K562 (cell line): ENCODE data around the gene NUP43. TPM values are rescaled to one million over a fixed set of nuclear protein-coding genes. Genes with fewer than 3 reads are reported as not detected.

Source experiments
- FOXK1 ChIP-seq: sonication (generic); formaldehyde crosslinking; IDR thresholded peaks from 2 replicates; pipeline ENCODE4 v1.8.0; 2022; ENCODE audit warnings: missing genetic modification reagents, mild to moderate bottlenecking, borderline replicate concordance
- HEY1 ChIP-seq: fragments of 250-450 bp; sonication (Bioruptor Pico); IDR thresholded peaks from 2 replicates; pipeline ENCODE4 v1.5.0; 2020; ENCODE audit warnings: mild to moderate bottlenecking, moderate library complexity, borderline replicate concordance
- HLTF ChIP-seq: fragments of 450-650 bp; IDR thresholded peaks from 2 replicates; pipeline ENCODE4 v1.6.1; 2016
- HNRNPUL1 ChIP-seq: fragments of 200-400 bp; formaldehyde crosslinking; IDR thresholded peaks from 2 replicates; pipeline ENCODE4 v1.6.1; 2017; ENCODE audit warnings: low read length
- IFI16 ChIP-seq: fragments of 250-450 bp; sonication (Bioruptor Pico); IDR thresholded peaks from 2 replicates; pipeline ENCODE4 v2.1.2; 2022; ENCODE audit warnings: mild to moderate bottlenecking, inconsistent platforms
- MCM5 ChIP-seq: fragments of 450-650 bp; IDR thresholded peaks from 2 replicates; pipeline ENCODE4 v1.6.1; 2016; ENCODE audit warnings: low read depth
- MTA3 ChIP-seq: fragments of 450-650 bp; formaldehyde crosslinking; IDR thresholded peaks from 2 replicates; pipeline ENCODE4 v1.6.1; 2017; ENCODE audit warnings: mild to moderate bottlenecking, borderline replicate concordance
- POLR2AphosphoS2 ChIP-seq: IDR thresholded peaks from 2 replicates; pipeline ENCODE4 v1.6.1; 2012; ENCODE audit warnings: low read length, improper control_type of control experiment
- ZNF324 ChIP-seq: fragments of 250-450 bp; sonication (Bioruptor Pico); IDR thresholded peaks from 2 replicates; pipeline ENCODE4 v1.4.0; 2020; ENCODE audit warnings: mild to moderate bottlenecking
- ZZZ3 ChIP-seq: fragments of 450-650 bp; IDR thresholded peaks from 2 replicates; pipeline ENCODE4 v1.6.1; 2016; ENCODE audit warnings: antibody characterized with exemption, mild to moderate bottlenecking, moderate library complexity
- polyA plus RNA-seq, 8 experiments: library from polyadenylated mRNA; depleted of rRNA in 4 of 8; stranded (reverse) in 5 of 8; unstranded in 3 of 8; fragments of >200 nt; fragmentation: Nextera tagmentation in 2 of 8; fragmentation: Illumina TruSeq in 1 of 8; extraction: Ambion mirVana in 2 of 8; extraction: Trizol in 1 of 8; gene quantifications; 2 replicates each; pipeline versions ENCODE4 v1.2.1 to v1.2.3, GENCODE V29; 2011 to 2014; ENCODE audit warnings: inconsistent platforms in 1 of 8, missing spikeins in 1 of 8
- total RNA-seq, 7 experiments: library from RNA; depleted of rRNA in 6 of 7; stranded (reverse); fragments of >200 nt in 6 of 7; fragmentation: Illumina TruSeq in 2 of 7; extraction: Trizol in 2 of 7; gene quantifications; 2 replicates each; pipeline versions ENCODE4 v1.2.1 to v1.2.3, GENCODE V29; 2011 to 2021; ENCODE audit warnings: low replicate concordance in 1 of 7
- TF ChIP-seq, protein P1 (sequence below): fragments of 450-650 bp; conservative IDR thresholded peaks from 2 replicates; pipeline ENCODE4 v1.6.1; 2016; ENCODE audit warnings: missing genetic modification characterization, low read depth, mild to moderate bottlenecking, control low read depth, missing compliant biosample characterization
- TF ChIP-seq, protein P2 (sequence below): fragments of 450-650 bp; IDR thresholded peaks from 2 replicates; pipeline ENCODE4 v1.6.1; 2016; ENCODE audit warnings: mild to moderate bottlenecking, moderate library complexity
- TF ChIP-seq, protein P3 (sequence below), 2 experiments: IDR thresholded peaks; 2 replicates each; pipeline ENCODE4 v1.6.1; 2011; ENCODE audit warnings: borderline replicate concordance in 1 of 2, control low read depth in 1 of 2, low read depth in 1 of 2, low read length in 1 of 2, mild to moderate bottlenecking in 1 of 2, mixed read lengths in 1 of 2, moderate library complexity in 1 of 2; ENCODE audit not compliant: insufficient read depth in 1 of 2, insufficient read length in 1 of 2, poor library complexity in 1 of 2, severe bottlenecking in 1 of 2; ENCODE audit errors: extremely low read depth in 1 of 2

Gene NUP43
- total and polyA plus RNA-seq, 9 of the 15 experiments (the other 6 are each of a cell fraction or from before 2014, with no cell fraction given): 28.9 to 136 (median 67.4) TPM

DNA sequence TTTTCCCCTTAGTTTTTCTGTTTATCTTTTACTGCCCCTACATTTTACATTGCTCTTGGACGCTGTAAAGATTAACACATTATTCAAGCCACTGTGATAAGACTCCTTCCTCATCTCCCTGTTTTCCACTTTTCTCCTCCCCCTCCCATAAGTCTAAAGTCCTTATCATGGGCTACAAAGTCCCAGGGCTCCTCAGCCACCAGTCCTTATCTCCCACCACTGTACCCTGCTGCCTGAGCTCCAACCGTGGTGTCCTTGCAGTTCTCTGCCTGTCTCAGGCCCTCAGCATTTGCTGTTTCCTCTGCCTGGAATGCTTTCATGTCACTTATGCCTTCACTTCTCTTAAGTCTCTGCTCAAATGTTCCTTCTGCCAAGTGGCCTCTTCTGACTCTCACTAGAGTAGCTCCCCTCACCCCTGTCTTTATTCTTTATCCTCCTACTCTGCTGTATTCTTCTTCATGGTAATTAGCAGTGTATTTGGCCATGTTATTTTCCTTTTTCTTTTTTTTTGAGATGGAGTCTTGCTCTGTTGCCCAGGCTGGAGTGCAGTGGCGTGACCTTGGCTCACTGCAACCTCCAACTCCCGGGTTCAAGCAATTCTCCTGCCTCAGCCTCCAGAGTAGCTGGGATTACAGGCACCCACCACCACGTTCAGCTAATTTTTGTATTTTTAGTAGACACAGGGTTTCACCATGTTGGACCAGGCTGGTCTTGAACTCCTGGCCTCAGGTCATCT lies 17.7 kb downstream of the NUP43 start (continued):
- no peak for TF ChIP-seq IFI16 (CRISPR knock-in tag)
- TF ChIP-seq HLTF: peak; percentile 95
- TF ChIP-seq, protein P1, sequence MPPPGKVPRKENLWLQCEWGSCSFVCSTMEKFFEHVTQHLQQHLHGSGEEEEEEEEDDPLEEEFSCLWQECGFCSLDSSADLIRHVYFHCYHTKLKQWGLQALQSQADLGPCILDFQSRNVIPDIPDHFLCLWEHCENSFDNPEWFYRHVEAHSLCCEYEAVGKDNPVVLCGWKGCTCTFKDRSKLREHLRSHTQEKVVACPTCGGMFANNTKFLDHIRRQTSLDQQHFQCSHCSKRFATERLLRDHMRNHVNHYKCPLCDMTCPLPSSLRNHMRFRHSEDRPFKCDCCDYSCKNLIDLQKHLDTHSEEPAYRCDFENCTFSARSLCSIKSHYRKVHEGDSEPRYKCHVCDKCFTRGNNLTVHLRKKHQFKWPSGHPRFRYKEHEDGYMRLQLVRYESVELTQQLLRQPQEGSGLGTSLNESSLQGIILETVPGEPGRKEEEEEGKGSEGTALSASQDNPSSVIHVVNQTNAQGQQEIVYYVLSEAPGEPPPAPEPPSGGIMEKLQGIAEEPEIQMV (tag): no peak
- TF ChIP-seq, protein P2, sequence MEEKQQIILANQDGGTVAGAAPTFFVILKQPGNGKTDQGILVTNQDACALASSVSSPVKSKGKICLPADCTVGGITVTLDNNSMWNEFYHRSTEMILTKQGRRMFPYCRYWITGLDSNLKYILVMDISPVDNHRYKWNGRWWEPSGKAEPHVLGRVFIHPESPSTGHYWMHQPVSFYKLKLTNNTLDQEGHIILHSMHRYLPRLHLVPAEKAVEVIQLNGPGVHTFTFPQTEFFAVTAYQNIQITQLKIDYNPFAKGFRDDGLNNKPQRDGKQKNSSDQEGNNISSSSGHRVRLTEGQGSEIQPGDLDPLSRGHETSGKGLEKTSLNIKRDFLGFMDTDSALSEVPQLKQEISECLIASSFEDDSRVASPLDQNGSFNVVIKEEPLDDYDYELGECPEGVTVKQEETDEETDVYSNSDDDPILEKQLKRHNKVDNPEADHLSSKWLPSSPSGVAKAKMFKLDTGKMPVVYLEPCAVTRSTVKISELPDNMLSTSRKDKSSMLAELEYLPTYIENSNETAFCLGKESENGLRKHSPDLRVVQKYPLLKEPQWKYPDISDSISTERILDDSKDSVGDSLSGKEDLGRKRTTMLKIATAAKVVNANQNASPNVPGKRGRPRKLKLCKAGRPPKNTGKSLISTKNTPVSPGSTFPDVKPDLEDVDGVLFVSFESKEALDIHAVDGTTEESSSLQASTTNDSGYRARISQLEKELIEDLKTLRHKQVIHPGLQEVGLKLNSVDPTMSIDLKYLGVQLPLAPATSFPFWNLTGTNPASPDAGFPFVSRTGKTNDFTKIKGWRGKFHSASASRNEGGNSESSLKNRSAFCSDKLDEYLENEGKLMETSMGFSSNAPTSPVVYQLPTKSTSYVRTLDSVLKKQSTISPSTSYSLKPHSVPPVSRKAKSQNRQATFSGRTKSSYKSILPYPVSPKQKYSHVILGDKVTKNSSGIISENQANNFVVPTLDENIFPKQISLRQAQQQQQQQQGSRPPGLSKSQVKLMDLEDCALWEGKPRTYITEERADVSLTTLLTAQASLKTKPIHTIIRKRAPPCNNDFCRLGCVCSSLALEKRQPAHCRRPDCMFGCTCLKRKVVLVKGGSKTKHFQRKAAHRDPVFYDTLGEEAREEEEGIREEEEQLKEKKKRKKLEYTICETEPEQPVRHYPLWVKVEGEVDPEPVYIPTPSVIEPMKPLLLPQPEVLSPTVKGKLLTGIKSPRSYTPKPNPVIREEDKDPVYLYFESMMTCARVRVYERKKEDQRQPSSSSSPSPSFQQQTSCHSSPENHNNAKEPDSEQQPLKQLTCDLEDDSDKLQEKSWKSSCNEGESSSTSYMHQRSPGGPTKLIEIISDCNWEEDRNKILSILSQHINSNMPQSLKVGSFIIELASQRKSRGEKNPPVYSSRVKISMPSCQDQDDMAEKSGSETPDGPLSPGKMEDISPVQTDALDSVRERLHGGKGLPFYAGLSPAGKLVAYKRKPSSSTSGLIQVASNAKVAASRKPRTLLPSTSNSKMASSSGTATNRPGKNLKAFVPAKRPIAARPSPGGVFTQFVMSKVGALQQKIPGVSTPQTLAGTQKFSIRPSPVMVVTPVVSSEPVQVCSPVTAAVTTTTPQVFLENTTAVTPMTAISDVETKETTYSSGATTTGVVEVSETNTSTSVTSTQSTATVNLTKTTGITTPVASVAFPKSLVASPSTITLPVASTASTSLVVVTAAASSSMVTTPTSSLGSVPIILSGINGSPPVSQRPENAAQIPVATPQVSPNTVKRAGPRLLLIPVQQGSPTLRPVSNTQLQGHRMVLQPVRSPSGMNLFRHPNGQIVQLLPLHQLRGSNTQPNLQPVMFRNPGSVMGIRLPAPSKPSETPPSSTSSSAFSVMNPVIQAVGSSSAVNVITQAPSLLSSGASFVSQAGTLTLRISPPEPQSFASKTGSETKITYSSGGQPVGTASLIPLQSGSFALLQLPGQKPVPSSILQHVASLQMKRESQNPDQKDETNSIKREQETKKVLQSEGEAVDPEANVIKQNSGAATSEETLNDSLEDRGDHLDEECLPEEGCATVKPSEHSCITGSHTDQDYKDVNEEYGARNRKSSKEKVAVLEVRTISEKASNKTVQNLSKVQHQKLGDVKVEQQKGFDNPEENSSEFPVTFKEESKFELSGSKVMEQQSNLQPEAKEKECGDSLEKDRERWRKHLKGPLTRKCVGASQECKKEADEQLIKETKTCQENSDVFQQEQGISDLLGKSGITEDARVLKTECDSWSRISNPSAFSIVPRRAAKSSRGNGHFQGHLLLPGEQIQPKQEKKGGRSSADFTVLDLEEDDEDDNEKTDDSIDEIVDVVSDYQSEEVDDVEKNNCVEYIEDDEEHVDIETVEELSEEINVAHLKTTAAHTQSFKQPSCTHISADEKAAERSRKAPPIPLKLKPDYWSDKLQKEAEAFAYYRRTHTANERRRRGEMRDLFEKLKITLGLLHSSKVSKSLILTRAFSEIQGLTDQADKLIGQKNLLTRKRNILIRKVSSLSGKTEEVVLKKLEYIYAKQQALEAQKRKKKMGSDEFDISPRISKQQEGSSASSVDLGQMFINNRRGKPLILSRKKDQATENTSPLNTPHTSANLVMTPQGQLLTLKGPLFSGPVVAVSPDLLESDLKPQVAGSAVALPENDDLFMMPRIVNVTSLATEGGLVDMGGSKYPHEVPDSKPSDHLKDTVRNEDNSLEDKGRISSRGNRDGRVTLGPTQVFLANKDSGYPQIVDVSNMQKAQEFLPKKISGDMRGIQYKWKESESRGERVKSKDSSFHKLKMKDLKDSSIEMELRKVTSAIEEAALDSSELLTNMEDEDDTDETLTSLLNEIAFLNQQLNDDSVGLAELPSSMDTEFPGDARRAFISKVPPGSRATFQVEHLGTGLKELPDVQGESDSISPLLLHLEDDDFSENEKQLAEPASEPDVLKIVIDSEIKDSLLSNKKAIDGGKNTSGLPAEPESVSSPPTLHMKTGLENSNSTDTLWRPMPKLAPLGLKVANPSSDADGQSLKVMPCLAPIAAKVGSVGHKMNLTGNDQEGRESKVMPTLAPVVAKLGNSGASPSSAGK: no peak; the same call in 1 of the 2 replicates
- TF ChIP-seq ZNF324 (CRISPR knock-in tag): no peak
- TF ChIP-seq ZZZ3: 0 out of 2 replicates have a peak, but pooled peaks have one; percentile 55
- peak; percentile 96 for TF ChIP-seq MTA3
- no peak for TF ChIP-seq HEY1
- TF ChIP-seq, protein P3, sequence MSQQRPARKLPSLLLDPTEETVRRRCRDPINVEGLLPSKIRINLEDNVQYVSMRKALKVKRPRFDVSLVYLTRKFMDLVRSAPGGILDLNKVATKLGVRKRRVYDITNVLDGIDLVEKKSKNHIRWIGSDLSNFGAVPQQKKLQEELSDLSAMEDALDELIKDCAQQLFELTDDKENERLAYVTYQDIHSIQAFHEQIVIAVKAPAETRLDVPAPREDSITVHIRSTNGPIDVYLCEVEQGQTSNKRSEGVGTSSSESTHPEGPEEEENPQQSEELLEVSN (IDR thresholded peaks at IDR 0.05; ENCODE audit: borderline replicate concordance in 1 of 2, extremely low read depth in 1 of 2, insufficient read depth in 1 of 2, insufficient read length in 1 of 2, low read depth in 1 of 2, low read length in 1 of 2, poor library complexity in 1 of 2, severe bottlenecking in 1 of 2): no peak
- no peak for TF ChIP-seq POLR2AphosphoS2
- TF ChIP-seq FOXK1: no peak
- TF ChIP-seq MCM5: no peak
- no peak for TF ChIP-seq HNRNPUL1
